MM.1S (cell line): ENCODE measurements around the gene RSRC1.

Experiments
- DNase-seq: peaks from one replicate; pipeline ENCODE4 v3.0.0-alpha.2; 2015
- H2AFZ ChIP-seq: fragments of 300-600 bp; sonication (generic); 2 replicates; pipeline ENCODE4 v1.6.0; 2016; ENCODE audit warnings: antibody characterized with exemption, low read length
- H3F3A ChIP-seq: fragments of 300-600 bp; sonication (generic); 2 replicates; pipeline ENCODE4 v1.6.1; 2016; ENCODE audit warnings: mild to moderate bottlenecking, antibody characterized with exemption, low read length, moderate library complexity, mixed read lengths; ENCODE audit not compliant: insufficient read depth
- H3K27ac ChIP-seq: fragments of 300-600 bp; sonication (generic); 2 replicates; pipeline ENCODE4 v1.5.1; 2016; ENCODE audit warnings: mild to moderate bottlenecking, low read length
- H3K27me3 ChIP-seq: fragments of 300-600 bp; sonication (generic); replicated peaks from 2 replicates; pipeline ENCODE4 v1.6.0; 2016; ENCODE audit warnings: low read length; ENCODE audit not compliant: insufficient read depth
- H3K36me3 ChIP-seq: fragments of 300-600 bp; sonication (generic); replicated peaks from 2 replicates; pipeline ENCODE4 v1.6.1; 2016; ENCODE audit warnings: mild to moderate bottlenecking, low read length, mixed read lengths; ENCODE audit not compliant: insufficient read depth
- H3K4me1 ChIP-seq: fragments of 300-600 bp; sonication (generic); 2 replicates; pipeline ENCODE4 v1.6.1; 2016; ENCODE audit warnings: low read length, mixed read lengths
- H3K4me2 ChIP-seq: fragments of 300-600 bp; sonication (generic); 2 replicates; pipeline ENCODE4 v1.6.0; 2016; ENCODE audit warnings: low read depth, low read length
- H3K4me3 ChIP-seq: fragments of 300-600 bp; sonication (generic); 2 replicates; pipeline ENCODE4 v1.5.1; 2016; ENCODE audit warnings: low read length, mixed read lengths
- H3K79me2 ChIP-seq: fragments of 300-600 bp; sonication (generic); 2 replicates; pipeline ENCODE4 v1.6.1; 2016; ENCODE audit warnings: mixed run types, low read length, mixed read lengths
- H3K9ac ChIP-seq: fragments of 300-600 bp; sonication (generic); 2 replicates; pipeline ENCODE4 v1.6.1; 2016; ENCODE audit warnings: low read length, mixed read lengths
- H3K9me2 ChIP-seq: fragments of 300-600 bp; sonication (generic); replicated peaks from 2 replicates; pipeline ENCODE4 v1.6.1; 2016; ENCODE audit warnings: mild to moderate bottlenecking, low read length, mixed read lengths; ENCODE audit not compliant: insufficient read depth
- H3K9me3 ChIP-seq: fragments of 300-600 bp; sonication (generic); replicated peaks from 2 replicates; pipeline ENCODE4 v1.6.1; 2016; ENCODE audit warnings: mild to moderate bottlenecking, low read length, mixed read lengths; ENCODE audit not compliant: insufficient read depth
- H4K20me1 ChIP-seq: fragments of 300-600 bp; sonication (generic); 2 replicates; pipeline ENCODE4 v1.6.1; 2016; ENCODE audit warnings: mild to moderate bottlenecking, low read length, moderate library complexity, mixed read lengths; ENCODE audit not compliant: insufficient read depth
- EZH2 ChIP-seq: fragments of 300-600 bp; sonication (generic); optimal IDR thresholded peaks from 2 replicates; pipeline ENCODE3; 2017; ENCODE audit warnings: low read depth, mild to moderate bottlenecking, antibody characterized with exemption, low read length, mixed read lengths
- EZH2phosphoT487 ChIP-seq: fragments of 300-600 bp; sonication (generic); IDR thresholded peaks from 2 replicates; pipeline ENCODE4 v1.6.1; 2018; ENCODE audit warnings: antibody characterized with exemption, low read length
- TF ChIP-seq, protein P1 (sequence below): fragments of 300-600 bp; sonication (generic); IDR thresholded peaks from 2 replicates; pipeline ENCODE4 v1.5.1; 2016; ENCODE audit warnings: antibody characterized with exemption, low read length, mixed read lengths

Gene RSRC1

DNA sequence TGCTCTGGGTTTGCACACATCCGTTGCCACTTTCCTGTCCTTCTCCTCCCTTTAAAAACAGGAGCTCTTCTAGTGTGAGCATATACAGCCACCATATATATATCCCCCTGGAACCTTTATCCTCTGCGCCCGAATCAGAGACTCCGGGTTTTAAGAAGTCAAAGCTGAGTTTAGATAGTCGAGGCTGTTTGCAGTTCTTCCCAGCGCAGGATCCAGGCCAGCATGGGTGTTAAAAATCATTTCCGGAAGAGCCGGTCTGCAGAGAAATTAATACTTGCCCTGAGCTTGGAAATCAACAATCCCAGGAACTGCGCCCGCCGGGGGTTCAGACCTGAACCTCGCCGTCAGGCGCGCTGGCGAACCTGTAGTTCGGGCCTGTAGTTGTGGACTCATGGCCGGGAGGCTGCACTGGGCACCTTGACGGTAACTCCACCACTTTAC is 6.0 kb upstream of the RSRC1 start:
- Histone ChIP-seq H3F3A (0 out of 2 replicates have a peak, but pooled peaks cover 3% of the 10 kb centered on the region), H3K79me2 (no peaks in the 10 kb centered on the region), H3K9ac (no peak overlapping the region), H3K4me2 (no peak overlapping the region), H3K9me3 (no peaks in the 10 kb centered on the region), H3K36me3 (no peaks in the 10 kb centered on the region), H2AFZ (no peak overlapping the region), H3K4me3 (no peak overlapping the region), H3K9me2 (no peaks in the 10 kb centered on the region), H3K4me1 (peaks cover 5% of the 10 kb centered on the region; the same call in 1 of the 2 replicates), H4K20me1 (no peaks in the 10 kb centered on the region), H3K27me3 (peaks cover 38% of the 10 kb centered on the region), H3K27ac (no peak overlapping the region)
- DNase-seq = no peak
- no peak for TF ChIP-seq EZH2phosphoT487
- TF ChIP-seq, protein P1, sequence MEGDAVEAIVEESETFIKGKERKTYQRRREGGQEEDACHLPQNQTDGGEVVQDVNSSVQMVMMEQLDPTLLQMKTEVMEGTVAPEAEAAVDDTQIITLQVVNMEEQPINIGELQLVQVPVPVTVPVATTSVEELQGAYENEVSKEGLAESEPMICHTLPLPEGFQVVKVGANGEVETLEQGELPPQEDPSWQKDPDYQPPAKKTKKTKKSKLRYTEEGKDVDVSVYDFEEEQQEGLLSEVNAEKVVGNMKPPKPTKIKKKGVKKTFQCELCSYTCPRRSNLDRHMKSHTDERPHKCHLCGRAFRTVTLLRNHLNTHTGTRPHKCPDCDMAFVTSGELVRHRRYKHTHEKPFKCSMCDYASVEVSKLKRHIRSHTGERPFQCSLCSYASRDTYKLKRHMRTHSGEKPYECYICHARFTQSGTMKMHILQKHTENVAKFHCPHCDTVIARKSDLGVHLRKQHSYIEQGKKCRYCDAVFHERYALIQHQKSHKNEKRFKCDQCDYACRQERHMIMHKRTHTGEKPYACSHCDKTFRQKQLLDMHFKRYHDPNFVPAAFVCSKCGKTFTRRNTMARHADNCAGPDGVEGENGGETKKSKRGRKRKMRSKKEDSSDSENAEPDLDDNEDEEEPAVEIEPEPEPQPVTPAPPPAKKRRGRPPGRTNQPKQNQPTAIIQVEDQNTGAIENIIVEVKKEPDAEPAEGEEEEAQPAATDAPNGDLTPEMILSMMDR = no peak
- no peak for TF ChIP-seq EZH2

DNA sequence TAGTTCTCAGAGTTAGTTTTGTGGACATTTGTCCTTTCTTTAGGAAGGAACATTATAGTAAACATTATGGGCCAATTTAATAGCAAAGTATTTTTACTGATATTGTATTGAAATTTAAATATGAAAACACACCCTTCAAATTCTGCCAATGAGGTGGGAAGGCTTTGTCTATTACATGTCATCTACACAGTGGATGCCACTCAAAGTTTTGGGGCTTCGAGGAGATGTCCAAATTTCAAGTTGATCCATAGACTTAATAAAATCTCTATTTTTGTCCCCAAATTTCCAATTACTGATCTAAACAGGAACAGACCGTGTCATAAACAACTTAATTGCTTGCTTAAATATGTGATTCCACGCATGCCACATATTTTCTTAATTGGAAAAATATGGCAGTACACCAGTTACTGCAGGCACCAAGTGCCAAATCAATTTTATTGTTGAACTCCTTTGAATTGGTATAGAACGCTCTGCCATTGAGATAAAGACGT is 5.4 kb upstream of the RSRC1 start:
- no peak overlapping the region for H2AFZ ChIP-seq
- no peak overlapping the region for H3K27ac ChIP-seq
- H3K27me3 ChIP-seq = peaks cover 33% of the 10 kb centered on the region
- peaks cover 5% of the 10 kb centered on the region; the same call in 1 of the 2 replicates for H3K4me1 ChIP-seq
- H3K9me3 ChIP-seq = no peaks in the 10 kb centered on the region
- H3K4me2 ChIP-seq = no peak overlapping the region
- TF ChIP-seq EZH2phosphoT487 (no peak), EZH2 (no peak)
- TF ChIP-seq, protein P1 = no peak
- no peaks in the 10 kb centered on the region for H4K20me1 ChIP-seq
- no peak overlapping the region for H3K9ac ChIP-seq
- DNase-seq = no peak
- no peaks in the 10 kb centered on the region for H3K36me3 ChIP-seq
- no peaks in the 10 kb centered on the region for H3K79me2 ChIP-seq
- H3K4me3 ChIP-seq = no peak overlapping the region
- no peaks in the 10 kb centered on the region for H3K9me2 ChIP-seq
- H3F3A ChIP-seq = 0 out of 2 replicates have a peak, but pooled peaks cover 3% of the 10 kb centered on the region

DNA sequence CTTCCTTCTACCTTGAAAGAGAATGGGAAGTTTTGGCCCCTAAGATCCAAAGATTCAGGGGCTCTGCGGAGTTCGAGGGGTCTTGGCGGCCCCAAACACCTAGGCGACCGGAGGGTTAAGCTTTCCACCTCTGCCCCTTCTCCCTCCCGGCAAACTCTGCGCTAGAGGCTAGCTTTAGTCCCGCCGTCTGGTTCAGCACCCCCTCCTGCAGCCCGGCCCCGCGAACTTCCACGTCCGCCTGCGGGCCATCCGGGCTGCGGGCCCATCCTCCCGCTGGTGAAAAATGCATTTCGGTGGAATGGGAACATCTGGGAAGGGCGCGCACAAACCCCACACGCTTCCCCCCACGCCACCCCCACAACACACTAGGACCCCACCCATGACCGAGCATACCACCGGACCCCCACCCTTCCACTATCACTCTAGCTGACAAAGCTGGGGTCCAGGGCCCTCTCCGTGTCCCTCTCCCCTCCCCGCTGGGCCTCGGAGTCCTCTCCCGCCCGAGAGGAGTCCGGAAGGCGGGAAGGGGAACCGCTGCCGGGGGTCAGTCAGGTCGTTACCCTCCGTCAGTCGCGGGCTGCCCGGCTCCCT is 4.7 kb upstream of the RSRC1 start:
- H3K4me3 ChIP-seq = peak overlapping the region; percentile 66
- H3K27ac ChIP-seq = no peak overlapping the region
- H3K4me1 ChIP-seq = peaks cover 5% of the 10 kb centered on the region; the same call in 1 of the 2 replicates
- no peaks in the 10 kb centered on the region for H3K9me2 ChIP-seq
- TF ChIP-seq EZH2 (no peak), EZH2phosphoT487 (no peak)
- TF ChIP-seq, protein P1 = no peak
- H2AFZ ChIP-seq = peak overlapping the region; percentile 48
- peaks cover under 1% of the 10 kb centered on the region; the same call in 1 of the 2 replicates for H3K79me2 ChIP-seq
- peaks cover 10% of the 10 kb centered on the region for H3F3A ChIP-seq
- no peak for DNase-seq
- H3K9ac ChIP-seq = no peak overlapping the region
- no peaks in the 10 kb centered on the region for H4K20me1 ChIP-seq
- no peaks in the 10 kb centered on the region for H3K9me3 ChIP-seq
- peaks cover 26% of the 10 kb centered on the region for H3K27me3 ChIP-seq
- peak overlapping the region; percentile 49; the same call in 1 of the 2 replicates for H3K4me2 ChIP-seq
- no peaks in the 10 kb centered on the region for H3K36me3 ChIP-seq
